MM.1S (cell line): ENCODE results near the gene OVOL2.

Experiments
- CTCF ChIP-seq: fragments of 300-600 bp; sonication (generic); IDR thresholded peaks from 2 replicates; pipeline ENCODE4 v1.5.1; 2016; ENCODE audit warnings: antibody characterized with exemption, low read length, mixed read lengths
- EZH2 ChIP-seq: fragments of 300-600 bp; sonication (generic); optimal IDR thresholded peaks from 2 replicates; pipeline ENCODE3; 2017; ENCODE audit warnings: low read depth, mild to moderate bottlenecking, antibody characterized with exemption, low read length, mixed read lengths
- EZH2phosphoT487 ChIP-seq: fragments of 300-600 bp; sonication (generic); IDR thresholded peaks from 2 replicates; pipeline ENCODE4 v1.6.1; 2018; ENCODE audit warnings: antibody characterized with exemption, low read length

GRCh38 chr20:18039063-18039462 lies 18.7 kb downstream of the OVOL2 start:
- TF ChIP-seq CTCF, result no peak
- TF ChIP-seq EZH2, result no peak
- TF ChIP-seq EZH2phosphoT487, result no peak
